Measurements from ENCODE around the gene GTF3C6. TPM values are rescaled to one million over a fixed set of nuclear protein-coding genes. Genes with fewer than 3 reads are reported as not detected.
"Not testable (repeated sequence)": the region's sequence is repeated elsewhere in the genome, so short reads cannot be mapped to it uniquely, and the experiment has no call there.

Gene GTF3C6
- total RNA-seq, 3 donors from 2014 or later = 69.7 to 76.4 (median 73.5) TPM

- ATAC-seq (no peak), DNase-seq (no peak)
- intact Hi-C loops (cut with DNase I, micrococcal nuclease) = no loop called here
- H3K9me3 ChIP-seq = no peaks in the 10 kb centered on the region
- no peaks in the 10 kb centered on the region for H3K4me1 ChIP-seq (ENCODE audit: low read depth)
- H3K4me3 ChIP-seq = no peak overlapping the region
- peaks cover 3% of the 10 kb centered on the region for H3K36me3 ChIP-seq (ENCODE audit: low read depth)
- TF ChIP-seq CTCF (IDR thresholded peaks at IDR 0.05) = no peak
These were observed 43.8 kb downstream of the GTF3C6 start for GRCh38 chr6:111002350-111002749.

DNA sequence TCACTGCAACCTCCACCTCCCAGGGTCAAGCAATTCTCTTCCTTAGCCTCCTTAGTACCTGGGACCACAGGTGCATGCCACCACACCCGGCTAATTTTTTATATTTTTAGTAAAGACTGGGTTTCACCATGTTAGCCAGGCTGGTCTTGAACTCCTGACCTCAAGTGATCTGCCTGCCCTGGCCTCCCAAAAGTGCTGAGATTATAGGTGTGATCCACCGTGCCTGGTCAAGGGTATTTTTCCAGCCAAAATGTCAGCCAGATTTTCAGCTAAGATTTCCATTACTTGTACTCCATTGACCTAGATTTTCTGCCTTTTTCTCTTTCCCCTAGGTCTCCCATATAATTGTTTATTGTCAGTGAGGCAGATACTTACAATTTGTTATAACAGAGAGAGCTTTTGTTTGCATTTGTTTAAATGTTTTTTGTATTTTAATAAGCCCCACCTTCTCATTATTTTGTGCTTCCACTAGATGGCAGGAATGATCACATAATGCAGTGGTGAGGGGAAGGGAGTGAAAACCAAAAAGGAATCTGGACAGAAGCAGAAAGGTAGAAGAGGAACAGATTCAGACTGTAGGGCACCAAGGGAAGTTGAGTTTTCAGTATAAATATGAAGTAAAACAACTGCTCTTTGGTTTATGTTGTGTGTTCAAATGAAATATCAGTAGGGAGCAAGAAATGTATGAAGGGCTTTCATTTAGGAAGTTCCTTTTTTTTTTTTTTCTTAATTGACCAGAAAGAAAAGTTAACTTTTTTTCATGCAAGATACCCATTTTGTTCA lies 53.0 kb downstream of the GTF3C6 start:
- Histone ChIP-seq H3K9me3 (no peaks in the 10 kb centered on the region), H3K4me1 (ENCODE audit: low read depth) (no peaks in the 10 kb centered on the region), H3K4me3 (no peak overlapping the region), H3K36me3 (ENCODE audit: low read depth) (no peaks in the 10 kb centered on the region)
- no peak for TF ChIP-seq CTCF (IDR thresholded peaks at IDR 0.05)
- intact Hi-C loops (cut with DNase I, micrococcal nuclease) = no loop called here
- peak in 1 of 3 donors; percentile 8 for DNase-seq
- peak; percentile 54 for ATAC-seq

DNA sequence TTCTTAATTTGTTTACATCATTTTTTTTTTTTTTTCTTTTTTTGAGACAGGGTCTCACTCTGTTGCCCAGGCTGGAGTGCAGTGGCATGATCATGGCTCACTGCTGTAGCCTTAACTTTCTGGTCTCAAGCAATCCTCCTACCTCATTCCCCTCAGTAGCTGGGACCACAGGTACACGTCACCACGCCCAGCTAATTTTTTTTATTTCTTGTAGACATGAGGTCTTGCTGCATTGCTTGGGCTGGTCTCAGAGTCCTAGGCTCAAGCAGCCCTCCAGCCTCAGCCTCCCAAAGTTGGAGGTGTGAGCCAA lies 53.6 kb downstream of the GTF3C6 start:
- intact Hi-C loops (cut with DNase I, micrococcal nuclease) = no loop called here
- no peak for TF ChIP-seq CTCF (IDR thresholded peaks at IDR 0.05)
- H3K4me1 ChIP-seq (ENCODE audit: low read depth) = no peaks in the 10 kb centered on the region
- no peaks in the 10 kb centered on the region for H3K9me3 ChIP-seq
- H3K36me3 ChIP-seq (ENCODE audit: low read depth) = no peaks in the 10 kb centered on the region
- no peak overlapping the region for H3K4me3 ChIP-seq
- no peak for ATAC-seq
- no peak for DNase-seq

DNA sequence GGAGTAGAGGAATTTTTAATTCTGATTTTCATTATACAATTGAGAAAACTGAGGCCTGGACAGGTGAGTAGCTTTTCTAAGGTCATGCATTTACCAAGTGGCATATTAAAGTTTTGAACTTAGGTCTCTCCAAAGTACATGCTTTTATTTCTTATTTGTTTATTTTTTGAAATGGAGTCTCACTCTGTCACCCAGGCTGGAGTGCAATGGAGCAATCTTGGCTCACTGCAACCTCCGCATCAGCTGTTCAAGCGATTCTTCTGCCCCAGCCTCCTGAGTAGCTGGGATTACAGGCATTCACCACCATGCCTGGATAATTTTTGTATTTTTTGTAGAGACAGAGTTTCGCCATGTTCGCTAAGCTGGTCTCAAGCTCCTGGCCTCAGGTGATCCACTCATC lies 54.0 kb downstream of the GTF3C6 start:
- H3K4me3 ChIP-seq; H3K36me3 ChIP-seq (ENCODE audit: low read depth); intact Hi-C loops (cut with DNase I, micrococcal nuclease): not testable (repeated sequence)

GRCh38 chr6:111013144-111013915 lies 54.8 kb downstream of the GTF3C6 start:
- Histone ChIP-seq H3K9me3 (no peaks in the 10 kb centered on the region), H3K4me3 (no peak overlapping the region), H3K36me3 (ENCODE audit: low read depth) (no peaks in the 10 kb centered on the region), H3K4me1 (ENCODE audit: low read depth) (no peaks in the 10 kb centered on the region)
- no peak for TF ChIP-seq CTCF (IDR thresholded peaks at IDR 0.05)
- no peak for ATAC-seq
- intact Hi-C loops (cut with DNase I, micrococcal nuclease) = no loop called here
- DNase-seq = no peak

More for the DNA sequence above, 54.0 kb downstream of the GTF3C6 start:
- H3K4me1 ChIP-seq (ENCODE audit: low read depth); ATAC-seq; DNase-seq; H3K9me3 ChIP-seq: not testable (repeated sequence)

DNA sequence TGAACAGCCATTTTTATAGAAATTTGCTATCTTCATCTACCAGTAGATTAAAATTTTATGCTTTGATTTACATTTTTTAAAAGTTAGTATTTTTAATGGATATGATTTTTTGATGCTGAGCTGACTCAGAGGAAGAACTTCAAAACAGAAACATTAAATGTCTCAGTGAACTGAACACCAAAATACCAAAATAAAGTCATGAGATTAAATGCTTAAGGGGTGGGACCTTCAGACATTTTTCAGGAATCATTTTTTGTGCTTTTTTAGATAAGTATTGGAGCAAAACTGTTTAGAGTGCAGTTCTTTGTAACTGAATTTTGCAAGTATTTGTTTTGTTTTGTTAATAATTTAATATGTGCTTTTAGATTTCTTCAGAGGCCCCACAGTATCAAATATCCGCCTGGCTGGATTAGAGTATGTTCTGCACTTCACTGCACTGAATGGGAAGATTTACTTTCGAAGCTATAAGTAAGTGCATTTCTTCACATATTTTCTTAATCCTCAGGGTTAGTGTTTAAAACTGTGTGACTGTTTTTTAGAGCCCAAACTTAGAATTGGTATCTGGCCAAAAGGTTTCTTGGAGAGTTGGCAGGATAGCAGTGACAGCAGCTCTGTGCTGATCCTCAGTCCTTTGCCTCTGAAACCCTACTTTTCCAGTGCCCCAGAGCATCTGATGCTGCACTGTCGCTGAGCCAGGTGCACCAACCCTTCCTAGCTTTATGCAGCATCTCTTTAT lies 57.1 kb downstream of the GTF3C6 start:
- DNase-seq (no peak), ATAC-seq (no peak)
- no peaks in the 10 kb centered on the region for H3K9me3 ChIP-seq
- no peak for TF ChIP-seq CTCF (IDR thresholded peaks at IDR 0.05)
- H3K4me3 ChIP-seq = no peak overlapping the region
- H3K4me1 ChIP-seq (ENCODE audit: low read depth) = no peaks in the 10 kb centered on the region
- no peaks in the 10 kb centered on the region for H3K36me3 ChIP-seq (ENCODE audit: low read depth)
- intact Hi-C loops (cut with DNase I, micrococcal nuclease) = no loop called here

- H3K9me3 ChIP-seq; ATAC-seq; intact Hi-C loops (cut with DNase I, micrococcal nuclease); H3K36me3 ChIP-seq (ENCODE audit: low read depth); H3K4me3 ChIP-seq; H3K4me1 ChIP-seq (ENCODE audit: low read depth); DNase-seq: not testable (repeated sequence)
These were observed 58.7 kb downstream of the GTF3C6 start for GRCh38 chr6:111017241-111017640.

Data from mucosa of descending colon (tissue), 3 donors.